ENCODE results near the gene SGF29. TPM values are rescaled to one million over a fixed set of nuclear protein-coding genes. Genes with fewer than 3 reads are reported as not detected.
A peak's percentile ranks its signal among the peaks of the same experiment; 100 is the strongest.
"Not testable (repeated sequence)": the region's sequence is repeated elsewhere in the genome, so short reads cannot be mapped to it uniquely, and the experiment has no call there.

Gene SGF29
- total RNA-seq, 1 donor: 18.4 TPM

- H3K9me3 ChIP-seq (ENCODE audit: low read depth, low read length): no peaks in the 10 kb centered on the region
- no peaks in the 10 kb centered on the region for H3K27me3 ChIP-seq (ENCODE audit: insufficient read depth, low read length)
- H3K4me1 ChIP-seq (ENCODE audit: insufficient read depth, low read length): peaks cover 46% of the 10 kb centered on the region
- no peak overlapping the region for H3K4me3 ChIP-seq (ENCODE audit: low read length)
Measured at GRCh38 chr16:28617874-28618273, 64.2 kb downstream of the SGF29 start.

GRCh38 chr16:28620316-28620715 lies 66.6 kb downstream of the SGF29 start:
- H3K9me3 ChIP-seq (ENCODE audit: low read depth, low read length); H3K27me3 ChIP-seq (ENCODE audit: insufficient read depth, low read length); H3K4me3 ChIP-seq (ENCODE audit: low read length): not testable (repeated sequence)
- H3K4me1 ChIP-seq (ENCODE audit: insufficient read depth, low read length): peaks cover 46% of the 10 kb centered on the region

- Histone ChIP-seq H3K9me3 (ENCODE audit: low read depth, low read length) (no peaks in the 10 kb centered on the region), H3K4me3 (ENCODE audit: low read length) (no peak overlapping the region), H3K4me1 (ENCODE audit: insufficient read depth, low read length) (peaks cover 39% of the 10 kb centered on the region), H3K27me3 (ENCODE audit: insufficient read depth, low read length) (no peaks in the 10 kb centered on the region)
Measured at GRCh38 chr16:28621481-28622155, 67.9 kb downstream of the SGF29 start.

GRCh38 chr16:28622532-28623171 lies 68.9 kb downstream of the SGF29 start:
- H3K4me3 ChIP-seq (ENCODE audit: low read length): peak overlapping the region; percentile 43
- not testable (repeated sequence) for H3K27me3 ChIP-seq (ENCODE audit: insufficient read depth, low read length); H3K9me3 ChIP-seq (ENCODE audit: low read depth, low read length)
- H3K4me1 ChIP-seq (ENCODE audit: insufficient read depth, low read length): peaks cover 28% of the 10 kb centered on the region

GRCh38 chr16:28623172-28623711 lies 69.5 kb downstream of the SGF29 start:
- H3K4me3 ChIP-seq (ENCODE audit: low read length): peak overlapping the region; percentile 43
- no peaks in the 10 kb centered on the region for H3K27me3 ChIP-seq (ENCODE audit: insufficient read depth, low read length)
- H3K9me3 ChIP-seq (ENCODE audit: low read depth, low read length): no peaks in the 10 kb centered on the region
- peaks cover 22% of the 10 kb centered on the region for H3K4me1 ChIP-seq (ENCODE audit: insufficient read depth, low read length)

GRCh38 chr16:28630905-28631304 lies 77.2 kb downstream of the SGF29 start:
- H3K4me3 ChIP-seq (ENCODE audit: low read length); H3K9me3 ChIP-seq (ENCODE audit: low read depth, low read length); H3K27me3 ChIP-seq (ENCODE audit: insufficient read depth, low read length); H3K4me1 ChIP-seq (ENCODE audit: insufficient read depth, low read length): not testable (repeated sequence)

- not testable (repeated sequence) for H3K4me3 ChIP-seq (ENCODE audit: low read length); H3K4me1 ChIP-seq (ENCODE audit: insufficient read depth, low read length); H3K9me3 ChIP-seq (ENCODE audit: low read depth, low read length); H3K27me3 ChIP-seq (ENCODE audit: insufficient read depth, low read length)
Measured at GRCh38 chr16:28636093-28636823, 82.5 kb downstream of the SGF29 start.

- H3K9me3 ChIP-seq (ENCODE audit: low read depth, low read length); H3K4me1 ChIP-seq (ENCODE audit: insufficient read depth, low read length); H3K27me3 ChIP-seq (ENCODE audit: insufficient read depth, low read length); H3K4me3 ChIP-seq (ENCODE audit: low read length): not testable (repeated sequence)
Measured at GRCh38 chr16:28637765-28638164, 84.0 kb downstream of the SGF29 start, which contains the start of gene NPIPB8. TSS of gene NPIPB8 (plus strand) at chr16:28638065. CDS start at chr16:28638361, 296 bp downstream.

- not testable (repeated sequence) for H3K4me3 ChIP-seq (ENCODE audit: low read length); H3K27me3 ChIP-seq (ENCODE audit: insufficient read depth, low read length); H3K4me1 ChIP-seq (ENCODE audit: insufficient read depth, low read length)
Measured at GRCh38 chr16:28638359-28638758, 84.6 kb downstream of the SGF29 start.

GRCh38 chr16:28639959-28640358 lies 86.2 kb downstream of the SGF29 start:
- not testable (repeated sequence) for H3K27me3 ChIP-seq (ENCODE audit: insufficient read depth, low read length); H3K4me3 ChIP-seq (ENCODE audit: low read length); H3K9me3 ChIP-seq (ENCODE audit: low read depth, low read length); H3K4me1 ChIP-seq (ENCODE audit: insufficient read depth, low read length)

More at GRCh38 chr16:28638359-28638758, 84.6 kb downstream of the SGF29 start:
- H3K9me3 ChIP-seq (ENCODE audit: low read depth, low read length): not testable (repeated sequence)

Other genes starting within 250 kb of the SGF29 start
- gene NPIPB6, start 190.4 kb upstream of the SGF29 start, total RNA-seq: not detected
- gene EIF3CL, start 150.1 kb upstream of the SGF29 start, total RNA-seq: 57.1 TPM
- not detected for gene NPIPB7, start 81.6 kb upstream of the SGF29 start, total RNA-seq
- 17.2 TPM for gene CLN3, start 61.8 kb upstream of the SGF29 start, total RNA-seq
- gene APOBR, start 59.3 kb upstream of the SGF29 start, total RNA-seq: 3.6 TPM
- not detected for gene IL27, start 47.1 kb upstream of the SGF29 start, total RNA-seq
- under 0.01 TPM for gene NUPR1, start 14.9 kb upstream of the SGF29 start, total RNA-seq
- 1.6 TPM for gene SULT1A2, start 43.1 kb downstream of the SGF29 start, total RNA-seq
- gene SULT1A1, start 56.1 kb downstream of the SGF29 start, total RNA-seq: 53.4 TPM
- 0.10 TPM for gene NPIPB8, start 84.1 kb downstream of the SGF29 start, total RNA-seq
- 50.6 TPM for gene EIF3C, start 157.5 kb downstream of the SGF29 start, total RNA-seq
- gene NPIPB9, start 197.9 kb downstream of the SGF29 start, total RNA-seq: 15.5 TPM

Measured in mononuclear cell (primary cell).